ENCODE results near the gene ST3GAL4.

DNA sequence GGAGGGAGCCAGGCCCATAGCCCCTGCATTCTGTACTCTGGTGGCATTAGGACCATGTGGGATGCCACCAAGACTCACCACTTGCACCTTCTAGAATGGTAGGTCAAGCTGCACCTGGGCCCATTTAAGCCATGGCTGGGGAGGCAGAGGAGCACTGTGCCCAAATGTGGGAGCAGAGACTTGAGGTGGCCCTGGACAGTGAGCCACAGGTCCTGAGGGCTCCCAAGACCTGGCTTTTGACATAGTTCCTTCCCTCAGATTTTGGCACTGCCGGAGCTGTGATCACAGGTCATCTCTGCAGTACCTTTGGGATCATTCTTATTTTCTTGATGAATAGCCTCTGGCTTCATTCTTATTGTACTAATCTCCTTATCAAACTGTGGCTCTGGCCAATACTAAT lies 43.2 kb downstream of the ST3GAL4 start:
- TF ChIP-seq POLR2A (IDR thresholded peaks at IDR 0.05; ENCODE audit: low read depth, low read length) = no peak
- TF ChIP-seq POLR2AphosphoS5 (IDR thresholded peaks at IDR 0.05; ENCODE audit: low read depth, low read length) = no peak
- no peak for TF ChIP-seq TAF1 (IDR thresholded peaks at IDR 0.05; ENCODE audit: borderline replicate concordance, low read depth, low read length)

Measured in GM12892 (cell line).